GM21390 (cell line): ENCODE measurements around the gene CARHSP1.
"Not testable (repeated sequence)": the region's sequence is repeated elsewhere in the genome, so short reads cannot be mapped to it uniquely, and the experiment has no call there.

Experiments used
- ATAC-seq: cut with Tn5 transposase; IDR thresholded peaks from one replicate; pipeline ENCODE4 v1.9.1; 2021; ENCODE audit not compliant: unreplicated experiment

Gene CARHSP1

GRCh38 chr16:8868416-8869211 is at the start of gene CARHSP1:
Gene CARHSP1, minus strand, starts transcription at chr16:8869006. Its CDS starts 9,678 bp downstream, at chr16:8859328.
- peak; percentile 63 for ATAC-seq

DNA sequence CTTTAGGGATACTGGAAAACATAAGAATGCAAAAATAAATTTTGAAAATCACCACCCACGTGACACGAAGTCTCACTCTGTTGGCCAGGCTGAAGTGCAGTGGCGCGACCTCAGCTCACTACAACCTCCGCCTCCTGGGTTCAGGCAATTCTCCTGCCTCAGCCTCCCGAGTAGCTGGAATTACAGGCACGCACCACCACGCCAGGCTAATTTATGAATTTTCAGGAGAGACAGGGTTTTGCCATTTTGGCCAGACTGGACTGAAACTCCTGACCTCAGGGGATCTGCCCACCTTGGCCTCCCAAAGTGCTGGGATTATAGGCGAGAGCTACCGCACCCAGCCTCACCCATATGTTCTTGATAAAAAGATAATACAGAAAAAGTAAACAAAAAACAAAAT is 48.5 kb upstream of the CARHSP1 start:
- not testable (repeated sequence) for ATAC-seq

DNA sequence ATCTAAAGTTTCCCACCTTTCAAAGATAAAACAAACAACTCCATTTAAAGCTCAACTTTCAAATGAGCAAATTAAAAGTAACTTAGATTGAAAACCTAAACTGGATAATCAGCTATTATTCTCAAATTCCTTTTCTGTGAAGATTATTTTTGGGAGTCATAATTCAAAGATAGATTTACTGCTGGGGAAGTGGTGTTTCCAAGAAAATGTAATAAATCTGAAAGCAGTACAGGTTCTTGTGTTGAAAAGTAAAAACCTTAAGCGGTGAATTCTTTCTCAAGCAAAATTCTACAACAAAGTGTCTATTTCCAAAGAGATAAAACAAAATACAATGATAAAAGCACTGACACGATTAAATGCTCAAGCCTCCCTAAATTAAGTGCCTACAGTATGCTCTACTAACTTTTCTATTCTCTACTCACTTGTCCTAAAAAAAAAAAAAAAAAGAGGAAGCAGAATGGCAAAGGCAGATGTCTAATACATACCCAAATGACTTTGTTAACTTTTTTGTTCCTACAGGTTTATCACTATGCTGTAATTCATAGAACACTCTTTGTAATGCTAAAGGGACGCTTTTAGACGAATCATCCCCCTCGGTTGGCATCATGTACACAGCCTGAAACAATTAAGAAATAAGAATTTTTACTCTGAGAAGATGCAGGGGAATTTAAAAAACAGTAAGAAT is 47.9 kb upstream of the CARHSP1 start:
- no peak for ATAC-seq

DNA sequence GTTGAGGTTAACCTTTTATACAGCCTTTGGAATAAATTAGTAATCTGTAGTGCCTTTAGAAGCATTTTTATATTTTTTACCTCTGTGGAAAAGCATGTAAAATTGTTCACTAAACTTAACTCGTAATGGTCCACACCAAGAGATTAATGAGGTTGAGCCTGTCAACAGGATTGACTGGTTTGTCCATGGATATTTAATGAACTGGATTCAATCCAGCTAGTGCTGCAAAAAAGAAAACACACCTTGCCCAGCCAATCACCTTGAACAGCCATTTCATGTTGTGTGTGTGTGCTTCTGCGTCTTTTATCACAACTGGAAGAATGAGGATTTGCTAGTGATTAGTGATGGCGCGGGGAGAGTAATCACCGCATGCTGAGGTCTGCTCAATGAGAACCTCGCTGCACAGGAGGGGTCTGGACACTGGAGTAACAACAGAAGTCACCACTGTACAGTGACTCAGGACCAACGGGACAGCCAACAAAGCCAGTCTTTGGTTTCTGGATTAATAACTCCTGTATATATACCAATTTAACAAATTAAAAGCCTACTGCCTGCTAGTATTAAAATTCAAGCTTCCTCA is 47.0 kb upstream of the CARHSP1 start:
- ATAC-seq = no peak

GRCh38 chr16:8914098-8914497 is 45.3 kb upstream of the CARHSP1 start:
- no peak for ATAC-seq

DNA sequence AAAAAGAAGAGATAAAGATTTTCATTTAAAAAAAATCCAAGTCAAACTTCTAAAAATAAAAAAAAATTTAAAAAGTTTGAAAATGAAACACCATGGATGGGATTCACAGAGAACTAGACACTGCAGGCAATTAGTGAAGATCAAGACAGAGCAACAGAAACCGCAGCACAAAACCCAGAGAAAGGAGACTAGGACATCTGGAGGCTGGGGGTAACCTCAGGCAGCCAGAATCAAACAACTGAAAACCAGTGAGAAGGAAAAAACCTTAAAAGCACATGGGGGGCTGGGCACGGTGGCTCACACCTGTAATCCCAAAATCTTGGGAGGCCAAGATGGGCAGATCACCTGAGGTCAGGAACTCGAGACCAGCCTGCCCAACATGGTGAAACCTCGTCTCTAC is 44.0 kb upstream of the CARHSP1 start:
- no peak for ATAC-seq

DNA sequence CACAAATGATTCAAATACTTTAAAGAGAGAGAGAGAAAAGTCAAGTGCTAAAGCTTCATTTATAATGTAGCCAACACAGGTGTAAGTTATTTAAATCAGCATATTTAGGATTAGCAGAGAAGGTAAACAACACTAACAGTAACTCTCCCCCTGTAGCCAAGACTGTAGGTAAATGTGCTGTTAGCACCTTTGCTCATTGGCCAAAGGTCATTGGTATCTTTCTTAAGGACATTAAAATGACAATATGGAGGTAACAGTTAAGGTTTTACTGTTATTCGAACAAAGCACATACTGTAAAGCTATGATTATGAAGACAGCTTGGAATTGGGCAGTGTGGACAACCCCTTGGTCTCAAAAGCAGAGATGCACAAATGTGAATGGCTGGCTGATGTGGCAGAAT is 42.0 kb upstream of the CARHSP1 start:
- ATAC-seq = no peak

DNA sequence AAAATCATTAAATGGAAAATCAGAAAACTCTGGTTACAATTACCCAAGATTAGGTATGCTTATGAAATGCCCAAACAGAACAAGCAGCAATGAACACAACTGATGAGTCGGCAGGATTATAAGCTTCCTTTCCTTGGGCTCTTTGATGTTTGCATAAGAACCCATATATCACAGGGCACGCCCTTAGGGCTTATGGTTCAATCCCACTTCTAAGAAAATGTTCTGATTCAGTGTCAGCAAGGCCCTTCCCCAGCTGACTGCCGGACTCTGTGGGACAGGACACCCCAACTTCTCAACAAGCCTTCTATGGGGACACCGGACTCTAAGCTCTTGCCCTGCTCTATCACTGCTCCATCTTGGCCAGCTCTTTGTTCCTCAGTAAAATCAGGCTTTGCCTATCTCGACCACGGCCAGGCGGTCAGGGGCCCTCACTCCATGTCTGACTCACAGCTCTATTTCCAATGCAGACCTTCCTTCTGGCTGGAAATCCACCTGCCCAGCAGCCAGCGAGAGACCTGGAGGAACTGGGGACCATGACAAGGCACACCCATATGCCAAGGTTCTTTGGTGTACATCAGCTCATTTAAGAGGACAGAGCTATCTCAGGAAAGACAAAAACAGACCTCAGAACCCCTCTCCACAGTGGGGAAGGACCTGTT is 40.1 kb upstream of the CARHSP1 start:
- no peak for ATAC-seq

GRCh38 chr16:8907096-8907495 is 38.3 kb upstream of the CARHSP1 start:
- ATAC-seq = no peak

- no peak for ATAC-seq
These were observed 37.2 kb upstream of the CARHSP1 start for GRCh38 chr16:8905795-8906591.

DNA sequence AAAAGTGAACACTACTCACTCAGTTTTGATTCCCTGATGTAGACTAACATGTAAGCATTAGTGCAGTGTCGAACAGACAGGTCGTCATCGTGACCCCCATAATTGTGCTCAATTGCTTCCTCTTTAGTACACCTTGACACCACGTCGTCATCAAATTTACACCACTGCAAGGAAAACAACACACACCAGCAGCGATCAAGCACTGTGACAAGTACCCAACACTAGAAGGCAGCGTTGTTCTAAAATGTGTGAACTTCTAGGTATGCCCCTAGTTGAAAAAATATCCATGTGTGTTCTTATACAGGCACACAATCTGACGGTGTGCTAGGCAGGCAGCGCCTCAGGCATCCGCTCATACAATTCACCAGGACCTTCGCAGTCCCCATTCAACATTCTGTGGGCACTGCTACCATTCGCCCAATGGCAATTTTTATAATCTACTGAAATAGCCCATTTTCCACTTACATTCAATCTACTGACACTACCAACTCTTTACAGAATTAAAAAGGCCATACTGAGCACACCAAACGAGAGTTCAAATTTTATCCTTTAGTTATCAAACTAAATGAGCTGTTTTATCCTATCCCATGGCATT is 36.5 kb upstream of the CARHSP1 start:
- ATAC-seq = no peak

DNA sequence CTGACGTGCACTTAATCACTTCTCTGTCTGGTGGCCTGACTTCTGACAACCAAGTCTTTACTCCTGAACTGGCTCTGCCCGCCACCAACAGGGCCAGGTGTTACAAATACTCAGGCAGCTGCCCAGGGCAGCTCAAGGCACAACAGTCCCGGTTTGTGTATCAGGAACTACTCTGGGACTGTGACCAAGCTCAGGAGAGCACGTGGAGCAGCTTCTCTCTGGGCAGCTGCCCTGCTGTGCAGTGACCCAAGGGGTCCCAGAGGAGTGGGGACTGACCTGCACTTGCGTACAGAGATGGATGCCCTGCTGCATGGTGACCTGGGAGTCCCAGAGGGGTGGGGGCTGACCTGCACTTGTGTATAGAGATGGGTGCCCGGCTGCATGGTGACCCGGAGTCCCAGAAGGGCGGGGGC is 35.2 kb upstream of the CARHSP1 start:
- ATAC-seq = no peak

- ATAC-seq = no peak
These were observed 34.2 kb upstream of the CARHSP1 start for GRCh38 chr16:8903004-8903403.

DNA sequence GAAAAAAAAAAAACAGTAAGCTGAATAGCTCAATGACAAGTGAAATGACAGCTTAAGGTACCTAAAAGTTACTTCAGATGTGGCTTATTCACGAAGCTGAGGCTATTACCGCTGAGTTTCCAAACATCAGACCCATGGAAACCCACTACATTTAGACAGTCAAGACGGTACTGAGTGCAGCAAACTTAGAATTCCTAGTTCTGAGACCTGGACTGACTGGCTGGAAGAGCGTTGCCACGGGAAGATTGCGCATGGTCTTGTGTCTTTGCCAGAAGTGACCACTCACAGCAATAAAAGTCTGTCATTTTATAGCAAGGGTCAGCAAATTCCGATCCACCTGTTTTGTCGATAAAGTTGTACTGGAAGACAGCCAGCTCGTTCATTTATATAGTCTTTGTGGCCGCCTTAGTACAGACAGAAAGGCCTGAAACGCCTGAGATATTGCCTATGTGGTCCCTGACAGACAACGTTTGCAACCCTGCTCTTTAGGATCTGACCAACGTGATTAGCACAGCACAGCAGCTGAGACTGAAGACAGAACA is 32.6 kb upstream of the CARHSP1 start:
- ATAC-seq = no peak

DNA sequence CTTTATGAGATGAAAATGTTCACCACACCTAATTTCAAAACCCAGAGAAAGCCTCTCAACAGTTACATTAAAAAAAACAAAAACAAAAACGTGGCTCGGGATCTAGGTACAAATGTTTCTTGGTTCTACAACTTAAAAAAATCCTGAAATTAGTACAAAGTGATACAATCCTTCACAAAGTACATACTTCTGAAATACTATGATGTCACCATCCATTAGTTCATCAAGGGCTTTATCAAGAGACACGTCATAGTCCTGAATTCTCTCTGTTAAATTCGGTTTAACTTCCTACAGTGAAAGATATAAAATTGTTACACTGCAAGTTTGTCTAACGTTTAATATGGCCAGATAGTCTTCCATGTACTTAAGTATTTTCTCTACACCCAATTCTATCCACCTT is 31.5 kb upstream of the CARHSP1 start:
- no peak for ATAC-seq

GRCh38 chr16:8899709-8900317 is 31.0 kb upstream of the CARHSP1 start:
- no peak for ATAC-seq

DNA sequence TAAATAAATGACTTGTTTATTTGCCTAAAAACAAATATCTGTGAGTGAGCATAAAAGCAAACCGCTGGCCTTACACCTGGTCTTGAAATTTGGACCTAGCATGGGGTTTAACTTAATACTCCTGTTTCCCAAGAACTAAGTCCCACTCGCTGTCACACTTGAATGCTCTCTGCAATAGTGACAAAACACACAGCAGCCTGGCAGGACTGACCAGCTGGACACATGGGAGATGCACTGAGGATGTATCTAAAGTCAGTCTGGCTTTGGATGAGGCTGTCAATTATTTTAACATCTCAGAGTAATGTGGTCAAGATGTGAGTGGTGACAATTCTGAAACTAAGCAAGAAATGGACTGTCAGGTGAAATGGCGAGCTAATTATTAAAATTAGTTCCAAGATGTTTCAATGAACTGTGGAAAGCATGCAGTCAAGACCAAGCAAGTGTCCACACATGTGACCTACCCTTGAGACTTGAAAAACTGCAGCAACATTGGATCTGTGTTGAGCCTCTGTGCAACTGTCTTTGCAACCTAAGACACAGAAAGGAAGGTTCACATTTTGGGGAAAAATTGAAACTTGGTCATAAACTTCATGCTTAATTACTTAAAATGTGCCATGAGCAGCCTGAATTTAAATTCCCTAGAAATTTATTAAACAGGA is 30.0 kb upstream of the CARHSP1 start:
- no peak for ATAC-seq

DNA sequence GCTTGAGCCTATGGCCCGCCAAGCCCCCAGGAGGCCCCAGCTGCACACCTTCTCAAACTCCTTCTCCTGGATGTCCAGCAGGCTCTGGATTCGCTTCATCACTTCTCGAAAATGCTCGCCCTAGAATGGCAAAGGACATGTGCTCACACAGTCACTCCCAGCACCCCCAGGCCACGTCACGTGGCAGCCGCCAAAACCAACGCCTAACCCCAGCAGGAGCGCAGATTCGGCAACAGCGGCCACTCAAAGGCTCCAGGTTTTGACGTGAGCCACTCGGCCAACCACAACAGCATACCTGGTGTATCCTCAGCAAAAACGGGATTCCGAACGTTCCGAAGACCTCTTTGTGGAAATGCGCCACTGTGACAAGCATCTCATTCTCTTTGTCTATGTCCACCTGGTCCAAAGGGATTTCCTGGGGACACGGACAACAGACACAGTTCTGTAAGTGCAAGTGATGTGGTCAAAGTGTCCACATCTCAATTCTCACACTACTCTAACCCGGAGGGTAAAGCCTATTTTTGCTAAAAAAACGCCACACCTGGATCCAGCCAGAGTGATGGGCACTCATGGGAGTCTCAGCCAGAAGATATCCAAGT is 26.0 kb upstream of the CARHSP1 start:
- ATAC-seq = no peak
